OCI-LY1 (cell line): Measurements from ENCODE around the gene CALHM5.

Source experiments
- CTCF ChIP-seq: fragments of 200-600 bp; sonication (generic), shearing (Covaris generic); IDR thresholded peaks from 2 replicates; pipeline ENCODE4 v1.5.1; 2017; ENCODE audit warnings: mild to moderate bottlenecking, antibody characterized with exemption, low read length, moderate library complexity, mixed read lengths
- EZH2 ChIP-seq: fragments of 200-600 bp; sonication (generic), shearing (Covaris generic); IDR thresholded peaks from 2 replicates; pipeline ENCODE4 v1.8.0; 2017; ENCODE audit warnings: borderline replicate concordance, mixed run types, mild to moderate bottlenecking, antibody characterized with exemption, low read length, moderate library complexity, mixed read lengths

GRCh38 chr6:116507324-116507723, 4.1 kb upstream of the CALHM5 start:
- TF ChIP-seq CTCF (no peak), EZH2 (no peak)
